ENCODE measurements around the gene PRKCZ.

Gene PRKCZ

DNA sequence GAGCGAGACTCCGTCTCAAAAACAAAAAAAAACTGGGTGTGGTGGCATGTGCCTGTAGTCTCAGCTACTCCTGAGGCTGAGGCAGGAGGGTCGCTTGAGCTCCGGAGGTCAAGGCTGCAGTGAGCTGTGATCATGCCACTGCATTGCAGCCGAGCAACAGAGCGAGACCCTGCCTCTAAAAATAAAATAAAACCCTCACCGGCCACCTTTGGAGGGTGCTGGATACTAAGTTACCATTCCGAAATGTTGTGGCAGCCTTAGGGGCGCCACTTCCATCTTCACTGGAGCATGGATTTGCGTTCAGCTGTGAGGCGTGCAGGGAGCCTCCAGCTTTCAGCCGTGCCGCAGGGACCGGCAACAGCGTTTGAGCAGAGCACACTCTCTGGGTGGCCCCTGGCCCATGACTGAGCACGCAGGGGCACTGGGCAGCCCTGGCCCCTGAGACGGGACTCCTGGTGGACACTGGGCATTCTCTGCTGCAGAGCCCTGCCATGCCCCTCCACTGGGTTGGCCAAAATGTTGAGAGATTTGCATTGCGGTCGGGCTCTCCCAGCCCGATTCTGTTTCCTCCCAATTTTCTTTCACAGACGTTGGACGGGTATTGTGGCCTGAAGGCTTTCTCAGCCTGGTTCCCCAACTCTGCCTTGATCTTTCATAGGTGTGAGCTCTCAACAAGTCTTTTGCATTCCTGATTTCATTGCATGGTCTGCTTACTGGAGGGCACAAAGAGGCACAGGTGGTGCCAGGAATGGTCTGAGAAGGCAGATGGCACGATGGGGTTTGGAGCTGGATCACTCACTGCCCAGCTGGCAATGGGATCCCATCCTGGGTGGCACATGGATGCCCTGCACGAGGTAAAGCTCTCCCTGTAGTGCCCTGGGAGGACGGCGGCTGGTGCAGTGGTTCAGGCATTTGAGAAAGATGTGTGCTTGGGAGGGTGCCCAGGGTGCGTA lies 40.8 kb upstream of the PRKCZ start:
- H3K27ac ChIP-seq, result no peak overlapping the region

DNA sequence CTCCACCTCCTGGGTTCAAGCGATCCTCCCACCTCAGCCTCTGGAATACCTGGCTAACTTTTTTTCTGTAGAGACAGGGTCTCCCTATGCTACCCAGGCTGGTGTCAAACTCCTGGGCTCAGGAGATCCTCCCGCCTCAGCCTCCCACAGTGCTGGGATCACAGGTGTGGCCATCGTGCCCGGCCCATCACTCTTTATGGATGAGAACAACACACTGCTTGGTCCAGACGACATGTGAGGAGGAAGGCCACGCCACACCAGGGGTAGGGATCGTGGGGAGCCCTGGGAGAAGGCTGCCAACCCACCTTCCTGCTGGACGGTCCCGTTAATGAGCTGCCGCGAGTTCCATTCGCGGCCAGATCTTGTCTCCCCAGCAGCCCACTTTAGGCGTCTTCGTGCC lies 36.0 kb upstream of the PRKCZ start:
- H3K27ac ChIP-seq, result no peak overlapping the region
- no peak for TF ChIP-seq ZFX (IDR thresholded peaks at IDR 0.05; ENCODE audit: borderline replicate concordance)
- TF ChIP-seq, protein P1, sequence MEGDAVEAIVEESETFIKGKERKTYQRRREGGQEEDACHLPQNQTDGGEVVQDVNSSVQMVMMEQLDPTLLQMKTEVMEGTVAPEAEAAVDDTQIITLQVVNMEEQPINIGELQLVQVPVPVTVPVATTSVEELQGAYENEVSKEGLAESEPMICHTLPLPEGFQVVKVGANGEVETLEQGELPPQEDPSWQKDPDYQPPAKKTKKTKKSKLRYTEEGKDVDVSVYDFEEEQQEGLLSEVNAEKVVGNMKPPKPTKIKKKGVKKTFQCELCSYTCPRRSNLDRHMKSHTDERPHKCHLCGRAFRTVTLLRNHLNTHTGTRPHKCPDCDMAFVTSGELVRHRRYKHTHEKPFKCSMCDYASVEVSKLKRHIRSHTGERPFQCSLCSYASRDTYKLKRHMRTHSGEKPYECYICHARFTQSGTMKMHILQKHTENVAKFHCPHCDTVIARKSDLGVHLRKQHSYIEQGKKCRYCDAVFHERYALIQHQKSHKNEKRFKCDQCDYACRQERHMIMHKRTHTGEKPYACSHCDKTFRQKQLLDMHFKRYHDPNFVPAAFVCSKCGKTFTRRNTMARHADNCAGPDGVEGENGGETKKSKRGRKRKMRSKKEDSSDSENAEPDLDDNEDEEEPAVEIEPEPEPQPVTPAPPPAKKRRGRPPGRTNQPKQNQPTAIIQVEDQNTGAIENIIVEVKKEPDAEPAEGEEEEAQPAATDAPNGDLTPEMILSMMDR (IDR thresholded peaks at IDR 0.05), result no peak

More for the DNA sequence above, 40.8 kb upstream of the PRKCZ start:
- TF ChIP-seq, protein P1 (IDR thresholded peaks at IDR 0.05), result no peak
- no peak for TF ChIP-seq ZFX (IDR thresholded peaks at IDR 0.05; ENCODE audit: borderline replicate concordance)

DNA sequence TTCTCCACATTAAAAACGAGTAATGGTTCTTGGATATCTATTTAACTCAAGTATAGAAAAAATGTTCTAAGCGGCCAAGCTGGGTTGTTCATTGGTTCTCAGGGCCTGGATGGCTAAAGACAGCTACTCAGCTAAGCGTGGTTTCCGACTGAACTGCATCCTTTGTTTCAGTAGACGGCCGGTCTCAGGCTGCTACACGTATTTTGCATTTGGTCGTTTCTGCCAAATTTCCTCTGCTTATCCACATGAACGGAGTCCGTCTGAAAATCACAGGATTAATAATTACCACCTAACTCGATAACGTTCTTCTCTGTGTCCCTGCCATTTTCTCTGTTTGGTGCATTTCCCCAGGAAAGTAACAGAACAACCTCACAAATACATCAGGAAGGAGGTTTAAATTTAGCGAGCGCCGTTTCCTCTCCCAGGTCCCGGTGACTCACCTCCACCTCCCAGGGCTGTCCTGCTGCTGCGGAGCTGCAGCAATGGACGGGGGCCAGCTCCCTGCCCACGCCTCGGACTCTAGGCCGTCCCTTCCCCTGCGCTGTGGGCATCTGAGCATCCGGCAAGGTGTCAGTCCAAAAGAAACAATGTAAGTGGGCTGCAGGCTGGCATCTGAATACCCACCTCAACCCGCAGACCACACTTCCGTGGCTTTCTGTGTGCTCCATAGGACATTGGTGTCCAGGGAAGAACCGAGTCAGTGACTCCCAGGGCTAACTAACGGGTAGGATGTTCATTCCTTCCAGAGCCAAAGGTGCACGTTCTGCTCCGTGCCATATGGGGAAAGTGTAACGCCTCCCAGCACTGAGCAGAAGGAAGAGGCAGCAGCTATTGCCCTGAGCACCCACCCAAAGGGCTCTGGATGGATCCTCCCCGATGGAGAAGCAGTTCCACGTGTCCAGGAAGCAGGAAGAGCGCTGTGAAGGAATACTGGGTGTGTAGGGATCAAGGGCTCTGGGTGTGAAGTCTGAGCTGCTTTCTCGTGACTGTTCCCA lies 35.2 kb upstream of the PRKCZ start:
- TF ChIP-seq ZFX (IDR thresholded peaks at IDR 0.05; ENCODE audit: borderline replicate concordance), result no peak
- TF ChIP-seq, protein P1 (IDR thresholded peaks at IDR 0.05), result no peak
- no peak overlapping the region for H3K27ac ChIP-seq

DNA sequence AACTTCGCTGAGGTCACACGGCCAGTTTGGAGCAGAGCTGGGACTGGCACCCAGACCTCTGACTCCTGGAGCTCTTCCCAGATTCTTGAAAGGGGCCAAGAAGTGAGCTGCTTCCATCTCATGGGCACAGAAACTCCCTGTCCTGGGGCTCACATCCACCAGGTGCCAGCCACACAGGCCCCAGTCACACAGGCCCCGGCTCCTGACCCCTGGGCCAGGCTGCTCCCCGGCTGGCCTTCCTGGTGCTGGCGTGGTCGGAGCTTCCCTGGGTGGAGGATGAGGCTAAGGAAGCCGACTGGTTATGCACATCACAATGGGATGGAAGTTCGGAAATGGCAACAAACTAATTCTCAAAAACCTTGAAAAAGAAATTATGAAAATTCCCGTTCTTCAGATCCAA lies 34.1 kb upstream of the PRKCZ start:
- no peak for TF ChIP-seq ZFX (IDR thresholded peaks at IDR 0.05; ENCODE audit: borderline replicate concordance)
- TF ChIP-seq, protein P1 (IDR thresholded peaks at IDR 0.05), result no peak
- H3K27ac ChIP-seq, result no peak overlapping the region

DNA sequence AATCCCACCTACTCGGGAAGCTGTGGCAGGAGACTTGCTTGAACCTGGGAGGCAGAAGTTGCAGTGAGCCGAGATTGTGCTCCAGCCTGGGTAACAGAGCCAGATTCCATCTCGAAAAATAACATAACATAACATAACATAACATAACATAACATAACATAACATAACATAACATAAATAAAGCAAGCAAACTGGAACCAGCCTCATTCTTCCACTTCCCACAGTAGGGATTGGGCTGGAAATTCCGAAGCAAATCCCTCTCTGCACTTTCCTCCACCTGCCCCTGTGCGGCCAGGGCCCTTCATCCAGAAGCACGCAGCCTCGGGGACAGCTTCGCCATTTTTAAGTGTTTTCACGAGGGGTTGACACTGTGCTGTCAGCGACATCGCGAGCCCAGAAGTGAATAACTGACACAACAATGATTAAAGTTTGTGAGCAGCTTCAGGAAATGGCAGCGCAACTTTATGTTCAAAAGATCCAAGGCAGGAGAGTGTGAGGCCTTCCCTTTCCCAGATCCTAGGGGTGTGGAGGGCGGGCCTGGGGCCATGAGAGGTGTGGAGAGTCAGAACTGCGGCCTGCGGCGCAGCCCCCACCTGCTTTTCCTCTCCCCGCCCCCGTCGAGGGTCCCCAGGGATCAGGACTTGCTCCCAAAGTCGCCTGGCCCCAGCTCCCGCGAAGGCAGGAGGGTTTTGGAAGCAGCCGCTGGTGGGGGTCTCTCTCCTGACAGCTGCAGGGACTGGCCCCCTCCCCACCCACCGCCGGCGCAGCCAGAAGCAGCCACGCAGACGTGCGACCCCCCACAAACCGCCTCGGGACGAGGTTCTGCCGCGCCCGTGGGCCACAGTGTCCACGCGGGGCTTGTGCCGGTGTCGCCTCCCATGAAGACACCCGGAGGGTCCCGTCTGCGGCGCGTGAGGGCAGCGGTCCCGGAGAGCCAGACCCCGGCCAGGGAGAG lies 31.7 kb upstream of the PRKCZ start:
- TF ChIP-seq, protein P1 (IDR thresholded peaks at IDR 0.05), result no peak
- no peak for TF ChIP-seq ZFX (IDR thresholded peaks at IDR 0.05; ENCODE audit: borderline replicate concordance)
- H3K27ac ChIP-seq, result no peak overlapping the region

DNA sequence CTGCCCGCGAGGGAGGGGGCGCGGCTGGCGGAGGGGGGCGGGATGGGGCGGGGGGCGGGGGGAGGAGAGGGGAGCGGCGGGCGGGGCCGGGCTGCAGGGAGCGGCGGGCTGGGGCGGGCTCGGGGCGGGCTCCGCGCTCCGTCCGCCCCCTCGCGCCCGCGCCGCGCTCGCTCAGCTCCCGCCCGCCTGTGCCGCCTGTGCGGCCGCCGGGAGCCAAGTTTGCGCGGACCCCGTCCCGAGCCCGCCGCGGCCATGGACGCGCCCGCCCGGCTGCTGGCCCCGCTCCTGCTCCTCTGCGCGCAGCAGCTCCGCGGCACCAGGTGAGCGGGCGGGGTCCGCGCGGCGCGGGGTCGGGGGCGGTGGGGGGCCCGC lies 31.1 kb upstream of the PRKCZ start, which contains the start of gene GABRD:
Gene GABRD, plus strand, starts transcription at position 174 of the 372 bp plus-strand sequence. Its CDS starts 79 bp downstream, at position 253.
- no peak for TF ChIP-seq ZFX (IDR thresholded peaks at IDR 0.05; ENCODE audit: borderline replicate concordance)
- TF ChIP-seq, protein P1 (IDR thresholded peaks at IDR 0.05), result no peak
- H3K27ac ChIP-seq, result no peak within 1 kb of the TSS
